SK-N-SH (cell line): Measurements from ENCODE around the gene TTC28.

Source experiments
- CTCF ChIP-seq: fragments of 200-600 bp; sonication (generic); IDR thresholded peaks from 2 replicates; pipeline ENCODE4 v1.6.1; 2017; ENCODE audit warnings: antibody characterized with exemption, mild to moderate bottlenecking, moderate library complexity
- EZH2phosphoT487 ChIP-seq: fragments of 200-600 bp; sonication (generic); IDR thresholded peaks from 2 replicates; pipeline ENCODE4 v1.6.1; 2017; ENCODE audit warnings: low read depth, mixed run types, mild to moderate bottlenecking, antibody characterized with exemption, moderate library complexity, borderline replicate concordance
- FOXM1 ChIP-seq: IDR thresholded peaks from 2 replicates; pipeline ENCODE4 v1.4.0; 2012; ENCODE audit warnings: low read depth, mild to moderate bottlenecking
- GABPA ChIP-seq: IDR thresholded peaks from 2 replicates; pipeline ENCODE4 v1.4.0; 2012; ENCODE audit warnings: low read depth, mild to moderate bottlenecking
- GATA2 ChIP-seq: sonication (generic); formaldehyde crosslinking; IDR thresholded peaks from 2 replicates; pipeline ENCODE4 v1.5.0; 2020; ENCODE audit warnings: mild to moderate bottlenecking, missing genetic modification reagents
- MXI1 ChIP-seq: IDR thresholded peaks from 2 replicates; pipeline ENCODE4 v1.6.1; 2012; ENCODE audit warnings: mild to moderate bottlenecking, low read depth, low read length, improper control_type of control experiment
- POLR2AphosphoS5 ChIP-seq: IDR thresholded peaks from 2 replicates; pipeline ENCODE4 v1.6.1; 2012; ENCODE audit warnings: low read depth, low read length
- RAD21 ChIP-seq: IDR thresholded peaks from 2 replicates; pipeline ENCODE4 v1.6.1; 2012; ENCODE audit warnings: mild to moderate bottlenecking, low read length
- RCOR1 ChIP-seq: fragments of 150-350 bp; IDR thresholded peaks from 2 replicates; pipeline ENCODE4 v1.6.1; 2017; ENCODE audit warnings: antibody characterized with exemption, low read length
- TAF1 ChIP-seq: IDR thresholded peaks from 2 replicates; pipeline ENCODE4 v1.6.1; 2012; ENCODE audit warnings: low read depth, mild to moderate bottlenecking, low read length, moderate library complexity, borderline replicate concordance
- TEAD4 ChIP-seq: IDR thresholded peaks from 2 replicates; pipeline ENCODE4 v1.4.0; 2012; ENCODE audit warnings: mild to moderate bottlenecking, borderline replicate concordance; ENCODE audit not compliant: insufficient read depth
- USF2 ChIP-seq: fragments of 150-350 bp; IDR thresholded peaks from 2 replicates; pipeline ENCODE4 v1.6.1; 2017; ENCODE audit warnings: antibody characterized with exemption, low read length, low read depth, borderline replicate concordance
- YY1 ChIP-seq: IDR thresholded peaks from 2 replicates; pipeline ENCODE4 v1.4.0; 2012; ENCODE audit warnings: low read depth, mild to moderate bottlenecking
- TF ChIP-seq, protein P1 (sequence below): IDR thresholded peaks from 2 replicates; pipeline ENCODE4 v1.6.1; 2012; ENCODE audit warnings: mild to moderate bottlenecking, low read depth, low read length, moderate library complexity

- TF ChIP-seq RCOR1 (no peak), POLR2AphosphoS5 (no peak), CTCF (no peak), FOXM1 (no peak), TAF1 (no peak), YY1 (no peak), EZH2phosphoT487 (no peak), GABPA (no peak), TEAD4 (no peak), GATA2 (CRISPR knock-in tag) (no peak), RAD21 (no peak), USF2 (no peak), MXI1 (no peak)
- TF ChIP-seq, protein P1, sequence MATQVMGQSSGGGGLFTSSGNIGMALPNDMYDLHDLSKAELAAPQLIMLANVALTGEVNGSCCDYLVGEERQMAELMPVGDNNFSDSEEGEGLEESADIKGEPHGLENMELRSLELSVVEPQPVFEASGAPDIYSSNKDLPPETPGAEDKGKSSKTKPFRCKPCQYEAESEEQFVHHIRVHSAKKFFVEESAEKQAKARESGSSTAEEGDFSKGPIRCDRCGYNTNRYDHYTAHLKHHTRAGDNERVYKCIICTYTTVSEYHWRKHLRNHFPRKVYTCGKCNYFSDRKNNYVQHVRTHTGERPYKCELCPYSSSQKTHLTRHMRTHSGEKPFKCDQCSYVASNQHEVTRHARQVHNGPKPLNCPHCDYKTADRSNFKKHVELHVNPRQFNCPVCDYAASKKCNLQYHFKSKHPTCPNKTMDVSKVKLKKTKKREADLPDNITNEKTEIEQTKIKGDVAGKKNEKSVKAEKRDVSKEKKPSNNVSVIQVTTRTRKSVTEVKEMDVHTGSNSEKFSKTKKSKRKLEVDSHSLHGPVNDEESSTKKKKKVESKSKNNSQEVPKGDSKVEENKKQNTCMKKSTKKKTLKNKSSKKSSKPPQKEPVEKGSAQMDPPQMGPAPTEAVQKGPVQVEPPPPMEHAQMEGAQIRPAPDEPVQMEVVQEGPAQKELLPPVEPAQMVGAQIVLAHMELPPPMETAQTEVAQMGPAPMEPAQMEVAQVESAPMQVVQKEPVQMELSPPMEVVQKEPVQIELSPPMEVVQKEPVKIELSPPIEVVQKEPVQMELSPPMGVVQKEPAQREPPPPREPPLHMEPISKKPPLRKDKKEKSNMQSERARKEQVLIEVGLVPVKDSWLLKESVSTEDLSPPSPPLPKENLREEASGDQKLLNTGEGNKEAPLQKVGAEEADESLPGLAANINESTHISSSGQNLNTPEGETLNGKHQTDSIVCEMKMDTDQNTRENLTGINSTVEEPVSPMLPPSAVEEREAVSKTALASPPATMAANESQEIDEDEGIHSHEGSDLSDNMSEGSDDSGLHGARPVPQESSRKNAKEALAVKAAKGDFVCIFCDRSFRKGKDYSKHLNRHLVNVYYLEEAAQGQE, result no peak
Measured at GRCh38 chr22:28375761-28376534, 303.7 kb downstream of the TTC28 start.
